ENCODE results near the gene GPR107.

GRCh38 chr9:130054820-130055219 is 1.1 kb downstream of the GPR107 start:
- TF ChIP-seq EP300 (IDR thresholded peaks at IDR 0.05) (no peak), CTCF (IDR thresholded peaks at IDR 0.05) (no peak)

Data from esophagus muscularis mucosa (tissue), 3 donors.